ENCODE data around the gene KLF16.

DNA sequence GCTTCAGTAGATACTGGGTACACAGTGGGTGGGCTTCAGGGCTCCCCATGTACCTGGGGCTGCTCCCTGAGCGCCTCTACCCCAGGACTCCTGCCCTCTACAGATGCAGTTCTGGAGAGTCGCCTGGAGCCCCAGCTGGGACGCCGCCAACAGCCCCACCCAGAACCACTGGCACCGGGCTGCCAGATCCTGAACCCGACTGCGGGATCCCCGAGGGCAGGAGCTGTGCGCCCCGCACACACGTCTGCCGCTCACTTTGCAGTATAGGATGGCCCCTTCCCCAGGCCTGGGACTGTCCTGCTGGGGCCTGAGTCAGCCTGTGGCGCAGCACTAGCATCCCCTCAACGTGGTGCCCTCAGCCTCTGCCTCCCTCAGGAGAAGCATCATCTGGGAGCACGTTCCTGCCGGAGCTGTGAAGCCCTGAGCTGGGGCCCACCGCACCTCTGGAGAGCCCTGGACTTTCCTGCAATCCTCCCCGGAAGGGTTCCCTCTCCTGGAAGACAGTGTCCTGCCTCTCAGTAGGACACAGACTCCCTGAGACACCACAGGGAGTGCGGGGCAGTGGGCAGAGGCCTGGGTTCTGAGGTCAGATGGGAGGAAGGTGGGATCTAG is 18.8 kb downstream of the KLF16 start:
- TF ChIP-seq, protein P1, sequence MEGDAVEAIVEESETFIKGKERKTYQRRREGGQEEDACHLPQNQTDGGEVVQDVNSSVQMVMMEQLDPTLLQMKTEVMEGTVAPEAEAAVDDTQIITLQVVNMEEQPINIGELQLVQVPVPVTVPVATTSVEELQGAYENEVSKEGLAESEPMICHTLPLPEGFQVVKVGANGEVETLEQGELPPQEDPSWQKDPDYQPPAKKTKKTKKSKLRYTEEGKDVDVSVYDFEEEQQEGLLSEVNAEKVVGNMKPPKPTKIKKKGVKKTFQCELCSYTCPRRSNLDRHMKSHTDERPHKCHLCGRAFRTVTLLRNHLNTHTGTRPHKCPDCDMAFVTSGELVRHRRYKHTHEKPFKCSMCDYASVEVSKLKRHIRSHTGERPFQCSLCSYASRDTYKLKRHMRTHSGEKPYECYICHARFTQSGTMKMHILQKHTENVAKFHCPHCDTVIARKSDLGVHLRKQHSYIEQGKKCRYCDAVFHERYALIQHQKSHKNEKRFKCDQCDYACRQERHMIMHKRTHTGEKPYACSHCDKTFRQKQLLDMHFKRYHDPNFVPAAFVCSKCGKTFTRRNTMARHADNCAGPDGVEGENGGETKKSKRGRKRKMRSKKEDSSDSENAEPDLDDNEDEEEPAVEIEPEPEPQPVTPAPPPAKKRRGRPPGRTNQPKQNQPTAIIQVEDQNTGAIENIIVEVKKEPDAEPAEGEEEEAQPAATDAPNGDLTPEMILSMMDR (IDR thresholded peaks at IDR 0.05) = no peak
- no peak for TF ChIP-seq POLR2A (IDR thresholded peaks at IDR 0.05)
